CD4-positive, alpha-beta T cell treated with Interleukin-17A for 4 hours (primary cell): ENCODE measurements around the gene LRRC49.
"Not testable (repeated sequence)": the region's sequence is repeated elsewhere in the genome, so short reads cannot be mapped to it uniquely, and the experiment has no call there.

Experiments used
- DNase-seq: peaks from one replicate; pipeline ENCODE4 v3.0.0-alpha.2; 2020; ENCODE audit warnings: mixed read lengths

The LRRC49 gene

GRCh38 chr15:70892002-70892911 lies at the start of gene LRRC49, which contains the start of gene THAP10:
TSS of gene LRRC49 (plus strand) at chr15:70892826. CDS start at chr15:70892895, 69 bp downstream.
TSS of gene THAP10 (minus strand) at chr15:70892433. CDS start at chr15:70892272, 161 bp downstream.
- DNase-seq, result peak; percentile 33

GRCh38 chr15:70845602-70846360 lies 46.8 kb upstream of the LRRC49 start:
- no peak for DNase-seq

- no peak for DNase-seq
Observed at GRCh38 chr15:70851889-70852288, 40.7 kb upstream of the LRRC49 start.

- no peak for DNase-seq
Observed at GRCh38 chr15:70852501-70853317, 39.9 kb upstream of the LRRC49 start.

- no peak for DNase-seq
Observed at GRCh38 chr15:70853318-70853972, 39.2 kb upstream of the LRRC49 start.

GRCh38 chr15:70853973-70854665 lies 38.5 kb upstream of the LRRC49 start, which contains the start of gene LARP6:
TSS of gene LARP6 (minus strand) at chr15:70854157. CDS start at chr15:70854088, 69 bp downstream.
- DNase-seq, result peak; percentile 24

- DNase-seq, result no peak
Observed at GRCh38 chr15:70854666-70854976, 38.0 kb upstream of the LRRC49 start.

GRCh38 chr15:70855764-70856163 lies 36.9 kb upstream of the LRRC49 start:
- DNase-seq, result no peak

- DNase-seq, result no peak
Observed at GRCh38 chr15:70856177-70856883, 36.3 kb upstream of the LRRC49 start.

- DNase-seq, result no peak
Observed at GRCh38 chr15:70856884-70857561, 35.6 kb upstream of the LRRC49 start.

- no peak for DNase-seq
Observed at GRCh38 chr15:70857562-70858285, 34.9 kb upstream of the LRRC49 start.

- not testable (repeated sequence) for DNase-seq
Observed at GRCh38 chr15:70858614-70859321, 33.9 kb upstream of the LRRC49 start.

GRCh38 chr15:70859322-70859908 lies 33.2 kb upstream of the LRRC49 start:
- no peak for DNase-seq

GRCh38 chr15:70859998-70860397 lies 32.6 kb upstream of the LRRC49 start:
- DNase-seq, result no peak

GRCh38 chr15:70863450-70864218 lies 29.0 kb upstream of the LRRC49 start:
- DNase-seq, result no peak

GRCh38 chr15:70866982-70867641 lies 25.5 kb upstream of the LRRC49 start:
- no peak for DNase-seq

GRCh38 chr15:70867911-70868467 lies 24.6 kb upstream of the LRRC49 start:
- DNase-seq, result no peak
